SK-N-SH (cell line): ENCODE results near the gene OTOS. TPM values are rescaled to one million over a fixed set of nuclear protein-coding genes. Genes with fewer than 3 reads are reported as not detected.

ENCODE experiments used
- CTCF ChIA-PET: fragments of 300-600, 350-600 bp; formaldehyde crosslinking; extraction: SDS; loops from one replicate; lab custom pipeline; 2021; lab: Yijun Ruan, JAX
- POLR2A ChIA-PET: fragments of 350-600 bp; sonication (Branson Sonifier 250); formaldehyde crosslinking; extraction: SDS; loops from one replicate; lab custom pipeline; 2020; ENCODE audit warnings: antibody characterized with exemption, inconsistent platforms; lab: Yijun Ruan, JAX
- DNase-seq: peaks from one replicate; pipeline ENCODE4 v3.0.0; 2012
- H2AFZ ChIP-seq: fragments of 200-600 bp; sonication (generic); 2 replicates; pipeline ENCODE4 v1.8.1; 2016; ENCODE audit warnings: antibody characterized with exemption, mild to moderate bottlenecking, low read depth
- H3F3A ChIP-seq: fragments of 200-600 bp; sonication (generic); replicated peaks from 2 replicates; pipeline ENCODE3; 2016; ENCODE audit warnings: antibody characterized with exemption, mild to moderate bottlenecking; ENCODE audit not compliant: insufficient read depth
- H3K27ac ChIP-seq, 2 experiments: fragments of 200-500 bp in 1 of 2; fragments of 200-600 bp in 1 of 2; sonication (Bioruptor generic) in 1 of 2; sonication (generic), shearing (Covaris generic) in 1 of 2; 2 replicates each; pipeline versions ENCODE4 v1.5.1 to v1.6.1; 2014 to 2016; ENCODE audit warnings: low read depth in 2 of 2, inconsistent platforms in 1 of 2, low read length in 1 of 2, mild to moderate bottlenecking in 1 of 2, mixed read lengths in 1 of 2
- H3K27me3 ChIP-seq: fragments of 200-600 bp; sonication (generic), shearing (Covaris generic); 2 replicates; pipeline ENCODE4 v1.6.1; 2016; ENCODE audit warnings: mixed run types; ENCODE audit not compliant: insufficient read depth
- H3K36me3 ChIP-seq, 2 experiments: fragments of 200-500 bp in 1 of 2; fragments of 200-600 bp in 1 of 2; sonication (Bioruptor generic) in 1 of 2; sonication (generic) in 1 of 2; replicated peaks in 1 of 2; 2 replicates each; pipeline versions ENCODE3 to v1.5.1; 2014 to 2016; ENCODE audit warnings: low read length in 1 of 2, mild to moderate bottlenecking in 1 of 2; ENCODE audit not compliant: insufficient read depth in 2 of 2, control insufficient read depth in 1 of 2
- H3K4me1 ChIP-seq, 2 experiments: fragments of 200-500 bp in 1 of 2; fragments of 200-600 bp in 1 of 2; sonication (Bioruptor generic) in 1 of 2; sonication (generic), shearing (Covaris generic) in 1 of 2; 2 replicates each; pipeline versions ENCODE4 v1.5.1 to v1.6.1; 2014 to 2016; ENCODE audit warnings: low read depth in 1 of 2, low read length in 1 of 2, mixed run types in 1 of 2; ENCODE audit not compliant: insufficient read depth in 2 of 2, control insufficient read depth in 1 of 2
- H3K4me2 ChIP-seq: fragments of 200-600 bp; sonication (generic), shearing (Covaris generic); 2 replicates; pipeline ENCODE4 v1.6.1; 2017; ENCODE audit warnings: mixed run types
- H3K4me3 ChIP-seq, 2 experiments: fragments of 200-500 bp in 1 of 2; fragments of 200-600 bp in 1 of 2; sonication (Bioruptor generic) in 1 of 2; sonication (generic), shearing (Covaris generic) in 1 of 2; 2 replicates each; pipeline versions ENCODE4 v1.5.1 to v1.8.1; 2014 to 2016; ENCODE audit warnings: low read depth in 2 of 2, inconsistent platforms in 1 of 2, low read length in 1 of 2, mild to moderate bottlenecking in 1 of 2, mixed read lengths in 1 of 2, moderate library complexity in 1 of 2
- H3K79me2 ChIP-seq: fragments of 200-600 bp; sonication (generic); 2 replicates; pipeline ENCODE4 v1.8.1; 2017; ENCODE audit warnings: mild to moderate bottlenecking; ENCODE audit not compliant: insufficient read depth
- H3K9ac ChIP-seq: fragments of 200-600 bp; sonication (generic); 2 replicates; pipeline ENCODE4 v1.6.1; 2017; ENCODE audit warnings: mixed run types
- H3K9me2 ChIP-seq: fragments of 200-600 bp; sonication (generic); 2 replicates; pipeline ENCODE4 v1.6.1; 2017; ENCODE audit warnings: mixed run types
- H3K9me3 ChIP-seq: fragments of 200-600 bp; sonication (generic); 2 replicates; pipeline ENCODE4 v1.6.1; 2017; ENCODE audit warnings: mixed run types, mild to moderate bottlenecking, moderate library complexity
- H4K20me1 ChIP-seq: fragments of 200-600 bp; sonication (generic); 2 replicates; pipeline ENCODE4 v1.6.1; 2017; ENCODE audit warnings: mild to moderate bottlenecking, mixed run types; ENCODE audit not compliant: insufficient read depth
- CHD2 ChIP-seq: fragments of 150-350 bp; IDR thresholded peaks from 2 replicates; pipeline ENCODE4 v1.6.1; 2018; ENCODE audit warnings: low read length; ENCODE audit not compliant: partially characterized antibody
- GABPA ChIP-seq: IDR thresholded peaks from 2 replicates; pipeline ENCODE4 v1.4.0; 2012; ENCODE audit warnings: low read depth, mild to moderate bottlenecking
- IRF3 ChIP-seq: fragments of 150-350 bp; IDR thresholded peaks from 2 replicates; pipeline ENCODE4 v1.6.1; 2016; ENCODE audit warnings: mild to moderate bottlenecking, low read depth, low read length
- MXI1 ChIP-seq: IDR thresholded peaks from 2 replicates; pipeline ENCODE4 v1.6.1; 2012; ENCODE audit warnings: mild to moderate bottlenecking, low read depth, low read length, improper control_type of control experiment
- PBX3 ChIP-seq: IDR thresholded peaks from 2 replicates; pipeline ENCODE4; 2012
- SIN3A ChIP-seq: IDR thresholded peaks from 2 replicates; pipeline ENCODE4 v1.6.1; 2012; ENCODE audit warnings: low read depth, mild to moderate bottlenecking, low read length, moderate library complexity, borderline replicate concordance
- SMC3 ChIP-seq: IDR thresholded peaks from 2 replicates; pipeline ENCODE4 v1.6.1; 2012; ENCODE audit warnings: low read depth, low read length, improper control_type of control experiment
- TAF1 ChIP-seq: IDR thresholded peaks from 2 replicates; pipeline ENCODE4 v1.6.1; 2012; ENCODE audit warnings: low read depth, mild to moderate bottlenecking, low read length, moderate library complexity, borderline replicate concordance
- USF1 ChIP-seq: IDR thresholded peaks from 2 replicates; pipeline ENCODE4 v1.4.0; 2012; ENCODE audit warnings: low read depth, borderline replicate concordance
- YY1 ChIP-seq: IDR thresholded peaks from 2 replicates; pipeline ENCODE4 v1.4.0; 2012; ENCODE audit warnings: low read depth, mild to moderate bottlenecking
- WGBS: methylation state at CpG from one replicate; pipeline ENCODE4 v1.1.6; 2017; ENCODE audit warnings: low lambda C conversion rate; 5-methylcytosine and 5-hydroxymethylcytosine counted together
- polyA plus RNA-seq, 3 experiments: library from polyadenylated mRNA; depleted of rRNA; stranded (reverse); fragments of >200 nt; gene quantifications; 2 replicates each; pipeline ENCODE4 v1.2.3, GENCODE V29; 2012
- TF ChIP-seq, protein P1 (sequence below): fragments of 150-350 bp; IDR thresholded peaks from 2 replicates; pipeline ENCODE4 v1.6.1; 2017; ENCODE audit warnings: antibody characterized with exemption, low read length, low read depth, borderline replicate concordance

Gene OTOS
- polyA plus RNA-seq, 1 of the 3 experiments (the other 2 are of a cell fraction): not detected

DNA sequence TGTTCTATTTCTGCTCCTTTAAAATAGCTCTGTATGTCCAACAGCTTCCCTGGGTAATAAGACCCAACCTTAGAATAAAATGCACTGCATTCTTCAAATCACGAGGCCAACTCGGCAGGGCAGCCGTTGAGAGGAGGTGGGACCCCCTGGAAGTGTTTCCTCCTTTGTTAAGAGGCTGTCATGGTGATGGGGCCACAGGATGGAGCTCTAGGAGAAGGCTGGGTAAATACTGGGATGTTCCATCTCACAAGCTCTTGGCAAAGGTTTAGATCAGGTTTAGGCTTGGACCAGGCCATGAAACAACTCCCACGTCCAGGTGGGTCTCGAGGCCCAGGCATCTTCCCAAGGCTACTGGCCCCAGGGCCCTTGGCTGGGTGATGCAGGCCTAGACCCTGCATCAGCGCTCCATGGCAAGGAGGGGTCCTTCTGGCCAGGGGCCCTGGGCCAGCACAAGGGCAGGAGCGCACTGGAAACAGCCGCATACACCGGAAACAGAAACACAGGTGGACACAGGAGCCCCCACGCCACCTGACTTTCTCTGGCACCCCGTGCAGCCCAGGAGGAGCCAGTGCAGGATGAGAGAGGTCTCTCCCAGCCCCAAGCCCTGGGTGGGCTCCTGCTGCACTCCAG lies 38.8 kb upstream of the OTOS start:
- Histone ChIP-seq H3K9ac (no peak overlapping the region), H3F3A (no peaks in the 10 kb centered on the region), H3K79me2 (no peaks in the 10 kb centered on the region), H3K4me1 (no peaks in the 10 kb centered on the region), H3K4me2 (no peak overlapping the region), H2AFZ (no peak overlapping the region), H3K36me3 (no peaks in the 10 kb centered on the region), H4K20me1 (no peaks in the 10 kb centered on the region), H3K9me2 (no peaks in the 10 kb centered on the region), H3K9me3 (no peaks in the 10 kb centered on the region), H3K27ac (no peak overlapping the region), H3K4me3 (no peak overlapping the region), H3K27me3 (no peaks in the 10 kb centered on the region)
- TF ChIP-seq SMC3 (no peak), USF1 (no peak), TAF1 (no peak), GABPA (no peak), MXI1 (no peak), YY1 (no peak), PBX3 (no peak)
- 16% methylated on average over 4 of the region's 11 CpGs for WGBS
- DNase-seq: no peak
- ChIA-PET CTCF (interaction anchor here (0.7 kb wide), 1 partner anchor 29 kb away, joined by 3 read pairs; no protein-coding TSS in a partner anchor), POLR2A (no interaction called here)

- Histone ChIP-seq H3F3A (no peaks in the 10 kb centered on the region), H3K36me3 (no peaks in the 10 kb centered on the region), H3K27ac (no peak overlapping the region), H2AFZ (no peak overlapping the region), H3K4me1 (no peaks in the 10 kb centered on the region), H3K9me2 (no peaks in the 10 kb centered on the region), H3K9ac (no peak overlapping the region), H3K4me2 (no peak overlapping the region)
- 44% methylated on average over 3 of the region's 3 CpGs for WGBS
- POLR2A ChIA-PET: no interaction called here
- CTCF ChIA-PET: interaction anchor here (0.7 kb wide), 1 partner anchor 28 kb away, joined by 3 read pairs; no protein-coding TSS in a partner anchor
- TF ChIP-seq SIN3A (no peak), CHD2 (no peak), IRF3 (no peak), TAF1 (no peak)
- TF ChIP-seq, protein P1, sequence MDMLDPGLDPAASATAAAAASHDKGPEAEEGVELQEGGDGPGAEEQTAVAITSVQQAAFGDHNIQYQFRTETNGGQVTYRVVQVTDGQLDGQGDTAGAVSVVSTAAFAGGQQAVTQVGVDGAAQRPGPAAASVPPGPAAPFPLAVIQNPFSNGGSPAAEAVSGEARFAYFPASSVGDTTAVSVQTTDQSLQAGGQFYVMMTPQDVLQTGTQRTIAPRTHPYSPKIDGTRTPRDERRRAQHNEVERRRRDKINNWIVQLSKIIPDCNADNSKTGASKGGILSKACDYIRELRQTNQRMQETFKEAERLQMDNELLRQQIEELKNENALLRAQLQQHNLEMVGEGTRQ: no peak
- TF ChIP-seq, all 33 proteins: peak for 0
- no peak for DNase-seq
- Histone ChIP-seq H3K4me3 (no peak overlapping the region), H3K79me2 (no peaks in the 10 kb centered on the region), H3K9me3 (no peaks in the 10 kb centered on the region), H3K27me3 (no peaks in the 10 kb centered on the region), H4K20me1 (no peaks in the 10 kb centered on the region)
Measured at GRCh38 chr2:240178564-240178963, 38.1 kb upstream of the OTOS start.
